Measurements from ENCODE around the gene KCNC3.

Gene KCNC3

GRCh38 chr19:50300051-50300450, 29.1 kb downstream of the KCNC3 start:
- no peak for TF ChIP-seq CTCF (IDR thresholded peaks at IDR 0.05; ENCODE audit: borderline replicate concordance, control extremely low read depth, extremely low read depth, insufficient read depth, missing control alignments)
- in situ Hi-C loops (cut with MboI; ENCODE audit: low sequenced_read_pairs, unreplicated experiment) = no loop called here
- no peak for DNase-seq (ENCODE audit: low spot score)

DNA sequence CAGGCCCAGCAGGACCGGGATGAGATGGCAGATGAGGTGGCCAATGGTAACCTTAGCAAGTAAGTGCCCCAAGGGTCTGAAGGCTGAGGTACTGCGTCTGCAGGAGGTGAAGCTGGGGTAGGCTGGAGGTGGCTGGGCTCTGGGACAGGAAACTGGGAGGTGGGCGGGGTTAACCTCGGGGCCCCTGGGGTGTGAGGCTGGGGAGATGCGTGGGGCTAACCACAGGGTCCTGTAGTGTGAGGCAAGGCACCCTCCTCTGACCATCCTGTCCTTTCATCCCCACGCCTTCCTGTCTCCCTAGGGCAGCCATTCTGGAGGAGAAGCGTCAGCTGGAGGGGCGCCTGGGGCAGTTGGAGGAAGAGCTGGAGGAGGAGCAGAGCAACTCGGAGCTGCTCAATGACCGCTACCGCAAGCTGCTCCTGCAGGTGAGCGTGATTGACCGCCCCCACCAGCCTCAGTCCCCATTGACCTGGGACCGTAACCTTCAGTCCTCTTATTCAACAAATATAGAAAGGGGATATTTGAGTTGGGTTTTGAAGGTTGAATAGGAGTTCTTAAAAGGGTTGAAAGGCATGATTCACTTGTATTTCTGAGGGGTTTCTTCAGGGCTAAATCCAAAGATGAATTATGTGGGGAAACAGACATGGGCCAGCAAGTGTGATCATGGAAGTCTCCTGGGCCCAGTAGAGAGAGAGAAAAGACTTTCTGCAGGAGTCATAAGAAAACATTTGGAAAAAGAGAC, 35.7 kb downstream of the KCNC3 start:
- in situ Hi-C loops (cut with MboI; ENCODE audit: low sequenced_read_pairs, unreplicated experiment) = no loop called here

DNA sequence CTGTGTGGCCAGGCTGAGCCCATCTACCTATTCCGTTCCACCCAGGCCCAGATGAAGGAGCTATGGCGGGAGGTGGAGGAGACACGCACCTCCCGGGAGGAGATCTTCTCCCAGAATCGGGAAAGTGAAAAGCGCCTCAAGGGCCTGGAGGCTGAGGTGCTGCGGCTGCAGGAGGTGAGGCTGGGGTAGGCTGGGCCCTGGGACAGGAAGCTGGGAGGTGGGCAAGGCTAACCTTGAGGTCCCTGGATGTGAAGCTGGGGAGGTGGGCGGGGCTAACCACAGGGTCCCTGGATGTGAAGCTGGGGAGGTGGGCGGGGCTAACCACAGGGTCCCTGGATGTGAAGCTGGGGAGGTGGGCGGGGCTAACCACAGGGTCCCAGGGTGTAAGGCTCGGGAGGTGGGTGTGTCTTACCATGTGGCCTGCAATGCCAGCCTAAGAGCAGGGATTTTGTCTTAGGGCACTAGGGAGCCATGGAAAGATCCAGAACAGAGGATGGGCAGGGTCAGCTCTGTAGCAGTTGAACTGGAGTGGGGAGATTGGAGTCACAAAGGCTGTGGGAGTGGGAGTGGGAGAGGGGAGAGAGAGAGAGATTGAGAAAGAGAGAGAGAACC, 36.9 kb downstream of the KCNC3 start:
- DNase-seq (ENCODE audit: low spot score) = no peak
- TF ChIP-seq CTCF (IDR thresholded peaks at IDR 0.05; ENCODE audit: borderline replicate concordance, control extremely low read depth, extremely low read depth, insufficient read depth, missing control alignments) = no peak
- in situ Hi-C loops (cut with MboI; ENCODE audit: low sequenced_read_pairs, unreplicated experiment) = no loop called here

More for the DNA sequence above, 35.7 kb downstream of the KCNC3 start:
- DNase-seq (ENCODE audit: low spot score) = no peak
- no peak for TF ChIP-seq CTCF (IDR thresholded peaks at IDR 0.05; ENCODE audit: borderline replicate concordance, control extremely low read depth, extremely low read depth, insufficient read depth, missing control alignments)

DNA sequence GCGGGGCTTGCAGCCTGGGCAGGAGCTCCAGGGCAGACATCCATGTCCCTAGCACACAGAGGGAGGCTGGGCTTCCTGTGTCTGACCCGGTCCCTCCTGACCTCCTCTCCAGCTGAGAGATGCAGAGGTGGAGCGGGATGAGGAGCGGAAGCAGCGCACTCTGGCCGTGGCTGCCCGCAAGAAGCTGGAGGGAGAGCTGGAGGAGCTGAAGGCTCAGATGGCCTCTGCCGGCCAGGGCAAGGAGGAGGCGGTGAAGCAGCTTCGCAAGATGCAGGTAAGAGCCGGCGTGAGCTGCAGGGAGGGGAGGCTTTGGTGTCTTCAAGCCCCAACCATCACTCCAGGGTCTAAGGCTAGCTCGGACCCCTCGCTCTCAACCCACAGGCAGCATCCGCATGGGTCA, 38.4 kb downstream of the KCNC3 start:
- DNase-seq (ENCODE audit: low spot score) = no peak
- no peak for TF ChIP-seq CTCF (IDR thresholded peaks at IDR 0.05; ENCODE audit: borderline replicate concordance, control extremely low read depth, extremely low read depth, insufficient read depth, missing control alignments)
- in situ Hi-C loops (cut with MboI; ENCODE audit: low sequenced_read_pairs, unreplicated experiment) = no loop called here

GRCh38 chr19:50290011-50290410, 39.2 kb downstream of the KCNC3 start:
- no peak for DNase-seq (ENCODE audit: low spot score)
- in situ Hi-C loops (cut with MboI; ENCODE audit: low sequenced_read_pairs, unreplicated experiment) = no loop called here
- no peak for TF ChIP-seq CTCF (IDR thresholded peaks at IDR 0.05; ENCODE audit: borderline replicate concordance, control extremely low read depth, extremely low read depth, insufficient read depth, missing control alignments)

- in situ Hi-C loops (cut with MboI; ENCODE audit: low sequenced_read_pairs, unreplicated experiment) = no loop called here
- TF ChIP-seq CTCF (IDR thresholded peaks at IDR 0.05; ENCODE audit: borderline replicate concordance, control extremely low read depth, extremely low read depth, insufficient read depth, missing control alignments) = no peak
- no peak for DNase-seq (ENCODE audit: low spot score)
These were observed 40.2 kb downstream of the KCNC3 start for GRCh38 chr19:50288954-50289353.
